HCEC 1CT (cell line): ENCODE data around the gene AMACR.
"Not testable (repeated sequence)": the region's sequence is repeated elsewhere in the genome, so short reads cannot be mapped to it uniquely, and the experiment has no call there.

ENCODE experiments used
- DNase-seq: peaks from one replicate; pipeline ENCODE4 v3.0.0-alpha.2; 2017

AMACR gene

DNA sequence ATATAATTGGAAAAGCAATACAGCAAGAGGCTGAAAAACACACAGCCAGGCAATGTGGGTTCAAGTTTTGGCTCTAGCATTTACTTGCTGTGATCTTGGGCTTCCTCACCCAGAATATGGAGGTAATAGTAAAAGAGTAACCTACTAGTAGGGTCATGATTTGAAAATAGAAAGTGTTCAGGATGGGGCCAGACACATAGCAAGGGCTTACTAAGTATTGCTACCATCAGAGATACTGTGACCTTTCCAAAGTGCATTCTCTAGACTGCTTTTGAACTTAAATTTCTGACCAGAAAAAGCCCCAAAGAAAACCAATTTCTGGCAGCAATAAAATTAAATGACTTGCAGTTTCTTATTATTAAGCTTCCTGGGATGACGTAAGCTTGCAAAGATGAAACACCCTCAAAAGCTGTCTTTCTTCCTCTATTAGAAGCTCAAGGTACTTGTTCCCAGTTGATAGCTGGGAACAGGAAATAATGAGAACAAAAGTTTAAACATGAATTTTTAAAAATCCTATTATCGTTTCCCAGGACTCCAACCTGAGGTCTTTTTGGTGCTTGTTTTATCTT lies 43.6 kb downstream of the AMACR start:
- DNase-seq = no peak

DNA sequence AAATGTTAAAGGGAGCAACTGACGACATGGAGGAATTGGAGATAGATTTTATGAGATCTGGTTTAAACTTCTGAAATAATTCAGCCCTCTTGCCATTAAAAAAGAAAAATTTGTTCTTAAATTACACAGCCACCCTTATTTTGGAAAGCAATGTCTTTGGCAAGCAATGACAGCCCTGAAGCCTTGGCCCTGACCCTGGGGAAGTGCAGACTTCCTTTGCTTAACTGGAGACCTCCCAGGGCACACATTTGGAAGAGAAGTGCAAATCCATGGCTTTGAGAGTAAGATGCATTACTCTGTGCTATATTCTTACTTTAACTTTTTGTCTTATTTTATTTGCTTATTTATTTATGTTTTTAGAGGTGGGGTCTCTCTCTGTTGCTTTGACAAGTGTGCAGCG lies 49.7 kb downstream of the AMACR start:
- DNase-seq = no peak

DNA sequence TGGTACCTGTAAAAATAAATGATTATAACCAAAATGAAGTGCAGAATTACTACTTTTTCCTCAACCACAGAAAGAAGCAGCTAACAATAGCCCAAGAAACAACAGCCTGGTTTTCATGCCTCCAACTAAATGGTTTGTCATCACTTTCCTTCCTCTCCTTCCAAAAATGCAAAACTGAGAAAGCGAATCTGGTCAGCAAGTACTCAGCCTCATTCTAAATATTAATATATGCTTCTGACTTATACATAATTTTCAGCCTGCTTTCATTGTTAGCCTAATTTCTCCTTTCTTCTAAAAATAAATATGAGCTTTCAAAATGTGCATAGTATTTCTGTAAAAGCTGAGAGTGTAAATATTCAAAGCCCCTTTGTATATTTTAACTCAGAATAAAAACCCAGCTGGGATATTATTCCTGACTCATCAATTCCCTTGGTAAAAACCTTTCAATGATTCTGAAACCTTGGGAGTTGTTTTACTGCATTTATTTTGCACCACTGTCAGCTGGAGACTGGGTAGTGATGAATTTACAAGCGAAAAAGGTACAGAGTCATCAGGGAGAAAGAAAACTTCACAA lies 50.2 kb downstream of the AMACR start:
- DNase-seq = no peak

DNA sequence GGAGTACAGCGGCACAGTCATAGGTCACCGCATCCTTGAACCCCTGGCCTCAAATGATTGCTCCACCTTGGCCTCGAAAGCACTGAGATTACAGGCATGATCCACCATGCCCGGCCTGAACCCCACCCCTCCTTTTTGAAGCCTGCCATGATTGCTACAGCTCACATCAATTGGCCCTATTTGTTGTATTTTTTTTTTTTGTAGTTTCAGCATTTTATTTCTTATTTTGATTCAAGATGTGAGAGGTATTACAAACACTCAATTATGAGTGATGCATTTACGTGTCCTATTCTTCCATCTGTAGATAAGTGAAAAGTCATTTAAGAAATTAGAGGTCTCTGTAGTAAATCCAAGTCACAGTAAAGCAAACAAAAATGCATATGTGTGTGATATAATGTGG lies 55.7 kb downstream of the AMACR start:
- DNase-seq = not testable (repeated sequence)

DNA sequence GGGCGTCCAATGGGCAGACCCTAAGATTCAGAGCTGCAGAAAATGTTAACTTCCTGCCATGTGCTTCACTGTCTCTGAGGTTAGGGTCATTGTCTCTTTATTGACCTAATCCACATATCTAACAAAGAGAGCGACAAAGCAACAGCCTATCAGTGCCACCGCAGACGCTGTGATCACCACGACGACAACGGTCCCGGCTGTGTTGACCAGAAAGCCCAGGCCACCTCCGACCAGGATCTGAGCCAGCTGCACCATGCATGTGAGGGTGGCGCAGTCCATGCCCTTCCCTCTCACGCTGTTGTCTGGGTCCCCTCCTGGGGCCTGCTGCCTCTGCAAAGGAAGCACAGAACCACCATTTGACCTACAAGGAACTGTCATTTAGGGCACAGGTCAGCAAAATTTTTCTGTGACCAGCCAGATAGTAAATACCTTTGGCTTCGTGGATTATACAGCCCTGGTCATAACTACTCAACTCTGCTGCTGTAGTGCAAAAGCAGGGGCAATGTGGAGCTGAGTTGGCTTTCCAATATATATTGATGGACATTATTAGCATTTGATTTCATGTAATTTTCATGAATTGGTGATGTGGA lies 63.2 kb downstream of the AMACR start:
- DNase-seq = no peak

DNA sequence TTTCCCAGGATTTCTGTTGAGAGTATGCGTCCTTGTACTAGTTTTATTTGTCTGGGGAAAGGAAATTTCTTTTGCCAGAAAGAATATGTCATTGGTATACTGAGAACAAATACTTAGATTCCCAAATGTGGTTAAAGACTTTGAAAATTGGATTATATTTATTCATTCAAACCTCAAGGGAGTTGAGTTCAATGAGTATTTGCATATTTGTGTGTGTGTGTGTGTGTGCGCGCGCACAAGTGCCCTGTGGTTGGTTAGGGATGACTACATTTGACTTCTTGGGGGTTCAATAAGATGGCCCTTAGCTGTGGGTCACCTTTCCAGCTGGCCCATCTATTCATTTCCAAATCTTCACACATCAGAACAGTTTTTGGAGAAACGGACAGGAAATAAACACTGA lies 66.8 kb downstream of the AMACR start:
- DNase-seq = no peak

DNA sequence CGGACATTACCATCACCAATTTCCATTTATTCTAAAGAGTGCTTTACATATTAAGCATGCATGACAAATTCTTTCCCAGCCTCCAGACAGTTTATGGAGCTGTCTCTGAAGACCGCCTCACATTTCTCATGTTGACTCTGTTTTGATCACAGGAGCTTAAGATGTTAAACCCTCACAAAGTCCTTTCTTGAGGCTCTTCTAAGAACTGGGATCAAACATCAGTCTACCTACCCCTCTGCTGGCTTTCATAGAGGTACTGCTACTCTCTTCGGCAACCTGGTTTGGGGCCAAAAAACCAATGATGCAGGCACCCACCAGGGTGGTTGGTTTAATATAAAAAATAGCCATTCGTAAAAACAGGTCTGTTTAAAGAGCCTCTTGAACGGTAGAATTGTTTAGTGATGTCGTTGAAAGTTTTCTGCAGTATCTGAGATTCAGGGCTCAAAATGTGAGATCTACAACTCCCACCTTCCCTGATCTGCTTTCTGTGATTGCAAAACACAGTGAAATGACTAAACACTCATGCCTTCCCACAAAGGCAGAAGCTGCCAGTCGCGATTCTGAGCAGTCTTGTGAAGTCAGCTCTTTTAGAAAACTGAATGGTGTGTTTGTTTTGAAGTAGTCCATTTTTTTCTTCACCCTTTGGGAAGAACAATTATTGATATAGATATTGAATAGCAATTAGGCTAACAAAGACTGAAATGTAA lies 68.1 kb downstream of the AMACR start:
- DNase-seq = peak; percentile 21

DNA sequence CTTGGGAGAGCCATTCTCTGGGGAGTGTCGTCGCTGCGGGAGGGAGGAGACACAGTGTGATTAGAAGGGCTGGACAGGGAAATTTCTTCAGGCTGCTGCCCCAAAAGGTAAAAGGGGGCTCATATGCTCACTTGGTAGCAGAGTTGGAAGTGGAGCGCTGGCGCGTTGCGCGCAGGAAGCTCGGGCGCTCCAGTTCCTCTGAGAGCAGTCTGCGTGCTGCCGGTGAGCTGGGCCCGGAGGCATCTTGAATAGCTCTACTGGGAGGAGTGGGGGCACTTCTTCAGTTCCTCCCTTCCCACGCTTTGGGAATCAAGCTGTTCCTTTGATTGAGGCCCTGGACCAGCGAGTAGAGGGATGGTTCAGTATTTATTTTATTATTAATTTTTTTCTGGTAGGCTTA lies 69.0 kb downstream of the AMACR start:
- no peak for DNase-seq

DNA sequence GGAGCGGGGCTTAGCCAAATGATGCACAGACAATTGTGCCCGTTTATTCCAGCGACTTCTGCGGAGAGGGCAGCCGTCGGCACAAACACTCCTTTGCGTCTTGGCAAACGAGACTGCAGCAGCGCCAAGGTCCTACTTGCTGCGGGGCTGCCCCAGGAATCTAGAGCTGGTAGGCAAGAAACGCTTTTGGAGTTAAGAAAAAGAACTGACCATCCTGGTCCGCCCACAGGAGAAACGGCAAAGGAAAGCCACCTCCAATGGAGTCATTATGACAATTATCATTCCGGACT lies 69.4 kb downstream of the AMACR start:
- DNase-seq = no peak

DNA sequence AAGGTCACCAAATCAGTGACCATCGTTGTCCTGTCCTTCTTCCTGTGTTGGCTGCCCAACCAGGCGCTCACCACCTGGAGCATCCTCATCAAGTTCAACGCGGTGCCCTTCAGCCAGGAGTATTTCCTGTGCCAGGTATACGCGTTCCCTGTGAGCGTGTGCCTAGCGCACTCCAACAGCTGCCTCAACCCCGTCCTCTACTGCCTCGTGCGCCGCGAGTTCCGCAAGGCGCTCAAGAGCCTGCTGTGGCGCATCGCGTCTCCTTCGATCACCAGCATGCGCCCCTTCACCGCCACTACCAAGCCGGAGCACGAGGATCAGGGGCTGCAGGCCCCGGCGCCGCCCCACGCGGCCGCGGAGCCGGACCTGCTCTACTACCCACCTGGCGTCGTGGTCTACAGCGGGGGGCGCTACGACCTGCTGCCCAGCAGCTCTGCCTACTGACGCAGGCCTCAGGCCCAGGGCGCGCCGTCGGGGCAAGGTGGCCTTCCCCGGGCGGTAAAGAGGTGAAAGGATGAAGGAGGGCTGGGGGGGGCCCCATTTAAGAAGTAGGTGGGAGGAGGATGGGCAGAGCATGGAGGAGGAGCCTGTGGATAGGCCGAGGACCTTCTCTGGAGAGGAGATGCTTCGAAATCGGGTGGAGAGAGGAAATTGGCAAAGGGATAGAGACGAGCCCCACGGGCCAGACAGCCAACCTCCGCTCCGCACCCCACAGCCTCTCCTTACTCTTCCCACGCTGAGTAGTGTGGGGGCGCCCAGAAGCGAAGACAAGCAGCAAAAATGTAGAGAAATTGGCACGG lies 69.9 kb downstream of the AMACR start:
- DNase-seq = no peak

DNA sequence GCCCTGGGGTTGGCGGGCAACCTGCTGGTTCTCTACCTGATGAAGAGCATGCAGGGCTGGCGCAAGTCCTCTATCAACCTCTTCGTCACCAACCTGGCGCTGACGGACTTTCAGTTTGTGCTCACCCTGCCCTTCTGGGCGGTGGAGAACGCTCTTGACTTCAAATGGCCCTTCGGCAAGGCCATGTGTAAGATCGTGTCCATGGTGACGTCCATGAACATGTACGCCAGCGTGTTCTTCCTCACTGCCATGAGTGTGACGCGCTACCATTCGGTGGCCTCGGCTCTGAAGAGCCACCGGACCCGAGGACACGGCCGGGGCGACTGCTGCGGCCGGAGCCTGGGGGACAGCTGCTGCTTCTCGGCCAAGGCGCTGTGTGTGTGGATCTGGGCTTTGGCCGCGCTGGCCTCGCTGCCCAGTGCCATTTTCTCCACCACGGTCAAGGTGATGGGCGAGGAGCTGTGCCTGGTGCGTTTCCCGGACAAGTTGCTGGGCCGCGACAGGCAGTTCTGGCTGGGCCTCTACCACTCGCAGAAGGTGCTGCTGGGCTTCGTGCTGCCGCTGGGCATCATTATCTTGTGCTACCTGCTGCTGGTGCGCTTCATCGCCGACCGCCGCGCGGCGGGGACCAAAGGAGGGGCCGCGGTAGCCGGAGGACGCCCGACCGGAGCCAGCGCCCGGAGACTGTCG lies 70.7 kb downstream of the AMACR start:
- DNase-seq = no peak

DNA sequence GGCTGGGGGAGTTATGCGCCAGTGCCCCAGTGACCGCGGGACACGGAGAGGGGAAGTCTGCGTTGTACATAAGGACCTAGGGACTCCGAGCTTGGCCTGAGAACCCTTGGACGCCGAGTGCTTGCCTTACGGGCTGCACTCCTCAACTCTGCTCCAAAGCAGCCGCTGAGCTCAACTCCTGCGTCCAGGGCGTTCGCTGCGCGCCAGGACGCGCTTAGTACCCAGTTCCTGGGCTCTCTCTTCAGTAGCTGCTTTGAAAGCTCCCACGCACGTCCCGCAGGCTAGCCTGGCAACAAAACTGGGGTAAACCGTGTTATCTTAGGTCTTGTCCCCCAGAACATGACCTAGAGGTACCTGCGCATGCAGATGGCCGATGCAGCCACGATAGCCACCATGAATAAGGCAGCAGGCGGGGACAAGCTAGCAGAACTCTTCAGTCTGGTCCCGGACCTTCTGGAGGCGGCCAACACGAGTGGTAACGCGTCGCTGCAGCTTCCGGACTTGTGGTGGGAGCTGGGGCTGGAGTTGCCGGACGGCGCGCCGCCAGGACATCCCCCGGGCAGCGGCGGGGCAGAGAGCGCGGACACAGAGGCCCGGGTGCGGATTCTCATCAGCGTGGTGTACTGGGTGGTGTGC lies 71.4 kb downstream of the AMACR start, which contains the start of gene RXFP3:
TSS of gene RXFP3 (plus strand) at position 6 of the 636 bp plus-strand sequence. CDS start at position 361, 355 bp downstream.
- no peak for DNase-seq
